Smooth muscle cell of the brain vasculature (primary cell): ENCODE measurements around the gene C22orf39.
"Not testable (repeated sequence)": the region's sequence is repeated elsewhere in the genome, so short reads cannot be mapped to it uniquely, and the experiment has no call there.

Source experiments
- DNase-seq: peaks from one replicate; pipeline ENCODE4 v3.0.0-alpha.2; 2012; ENCODE audit warnings: low read depth, low spot score

Gene C22orf39

GRCh38 chr22:19454156-19454555, 6.6 kb upstream of the C22orf39 start:
- DNase-seq, result no peak

GRCh38 chr22:19453718-19454117, 6.2 kb upstream of the C22orf39 start:
- DNase-seq, result no peak

GRCh38 chr22:19451570-19451969, 4.1 kb upstream of the C22orf39 start:
- no peak for DNase-seq

GRCh38 chr22:19450363-19451175, 3.1 kb upstream of the C22orf39 start:
- DNase-seq, result no peak

- no peak for DNase-seq
Measured at GRCh38 chr22:19449422-19449767, 1.9 kb upstream of the C22orf39 start.

- no peak for DNase-seq
Measured at GRCh38 chr22:19448739-19449421, 1.4 kb upstream of the C22orf39 start.

- no peak for DNase-seq
Measured at GRCh38 chr22:19448076-19448607, 631 bp upstream of the C22orf39 start.

- DNase-seq, result no peak
Measured at GRCh38 chr22:19446603-19447329, 745 bp downstream of the C22orf39 start.

GRCh38 chr22:19445279-19445982, 2.1 kb downstream of the C22orf39 start:
- not testable (repeated sequence) for DNase-seq

- DNase-seq, result no peak
Measured at GRCh38 chr22:19443544-19444211, 3.8 kb downstream of the C22orf39 start.

GRCh38 chr22:19442166-19442565, 5.3 kb downstream of the C22orf39 start:
- DNase-seq, result no peak

- no peak for DNase-seq
Measured at GRCh38 chr22:19440411-19441195, 6.9 kb downstream of the C22orf39 start.

GRCh38 chr22:19438298-19438697, 9.2 kb downstream of the C22orf39 start:
- no peak for DNase-seq

- not testable (repeated sequence) for DNase-seq
Measured at GRCh38 chr22:19436444-19437161, 10.9 kb downstream of the C22orf39 start.

- DNase-seq, result no peak
Measured at GRCh38 chr22:19434829-19435580, 12.5 kb downstream of the C22orf39 start.

- DNase-seq, result no peak
Measured at GRCh38 chr22:19434401-19434800, 13.1 kb downstream of the C22orf39 start.

- DNase-seq, result peak; percentile 75
Measured at GRCh38 chr22:19432133-19432851, 15.2 kb downstream of the C22orf39 start, which contains the start of gene MRPL40. TSS of gene MRPL40 (plus strand) at chr22:19432545. CDS start at chr22:19432555, 10 bp downstream.

GRCh38 chr22:19431649-19432132, 15.8 kb downstream of the C22orf39 start, which contains the start of gene HIRA:
TSS of gene HIRA (minus strand) at chr22:19431733. CDS start at chr22:19431476, 257 bp downstream.
- no peak for DNase-seq
